NCI-H2029 (cell line): ENCODE data around the gene MT1A.

Source experiments
- DNase-seq: peaks from one replicate; lab custom pipeline; 2025; lab: John Stamatoyannopoulos, UW

MT1A gene

GRCh38 chr16:56637814-56638750, at the start of gene MT1A:
Gene MT1A, plus strand, starts transcription at chr16:56638666. Its CDS starts 73 bp downstream, at chr16:56638739.
- no peak for DNase-seq

- DNase-seq, result no peak
Measured at GRCh38 chr16:56588781-56589140, 49.7 kb upstream of the MT1A start.

GRCh38 chr16:56589141-56590039, 49.1 kb upstream of the MT1A start, which contains the start of gene MT3:
Gene MT3, plus strand, starts transcription at chr16:56589528. Its CDS starts 63 bp downstream, at chr16:56589591.
- peak; percentile 26 for DNase-seq

GRCh38 chr16:56591377-56592060, 46.9 kb upstream of the MT1A start:
- no peak for DNase-seq

GRCh38 chr16:56593573-56594291, 44.7 kb upstream of the MT1A start:
- no peak for DNase-seq

GRCh38 chr16:56594292-56594619, 44.2 kb upstream of the MT1A start:
- no peak for DNase-seq

GRCh38 chr16:56600398-56600999, 38.0 kb upstream of the MT1A start:
- DNase-seq, result no peak

GRCh38 chr16:56601325-56601724, 37.1 kb upstream of the MT1A start:
- DNase-seq, result no peak

- peak; percentile 10 for DNase-seq
Measured at GRCh38 chr16:56603589-56603988, 34.9 kb upstream of the MT1A start.

- no peak for DNase-seq
Measured at GRCh38 chr16:56604966-56605365, 33.5 kb upstream of the MT1A start.

GRCh38 chr16:56605475-56605874, 33.0 kb upstream of the MT1A start:
- DNase-seq, result no peak

GRCh38 chr16:56606071-56606475, 32.4 kb upstream of the MT1A start:
- DNase-seq, result no peak

- peak; percentile 31 for DNase-seq
Measured at GRCh38 chr16:56606476-56607108, 31.9 kb upstream of the MT1A start.

- peak; percentile 35 for DNase-seq
Measured at GRCh38 chr16:56607109-56607618, 31.3 kb upstream of the MT1A start.

- DNase-seq, result no peak
Measured at GRCh38 chr16:56607675-56608042, 30.8 kb upstream of the MT1A start.

- DNase-seq, result peak; percentile 87
Measured at GRCh38 chr16:56608043-56608875, 30.2 kb upstream of the MT1A start, which contains the start of gene MT2A. Gene MT2A, plus strand, starts transcription at chr16:56608584. Its CDS starts 72 bp downstream, at chr16:56608656.

- no peak for DNase-seq
Measured at GRCh38 chr16:56608876-56609462, 29.5 kb upstream of the MT1A start.

- peak; percentile 37 for DNase-seq
Measured at GRCh38 chr16:56609463-56609921, 29.0 kb upstream of the MT1A start.
